HG02763 (cell line): Measurements from ENCODE around the gene ASB11.
"Not testable (repeated sequence)": the region's sequence is repeated elsewhere in the genome, so short reads cannot be mapped to it uniquely, and the experiment has no call there.

Experiments
- ATAC-seq: cut with Tn5 transposase; IDR thresholded peaks from one replicate; pipeline ENCODE4 v1.9.1; 2021; ENCODE audit warnings: mild to moderate bottlenecking, moderate library complexity; ENCODE audit not compliant: unreplicated experiment

ASB11 gene

GRCh38 chrX:15310117-15310516 is 5.3 kb downstream of the ASB11 start:
- no peak for ATAC-seq

GRCh38 chrX:15305899-15306298 is 9.5 kb downstream of the ASB11 start:
- not testable (repeated sequence) for ATAC-seq

GRCh38 chrX:15301924-15302323 is 13.5 kb downstream of the ASB11 start:
- no peak for ATAC-seq

GRCh38 chrX:15299941-15300851 is 15.2 kb downstream of the ASB11 start:
- no peak for ATAC-seq

GRCh38 chrX:15298780-15299179 is 16.7 kb downstream of the ASB11 start:
- no peak for ATAC-seq

GRCh38 chrX:15298201-15298600 is 17.2 kb downstream of the ASB11 start:
- ATAC-seq, result no peak

- no peak for ATAC-seq
Measured at GRCh38 chrX:15293451-15293850, 22.0 kb downstream of the ASB11 start.

- ATAC-seq, result no peak
Measured at GRCh38 chrX:15292861-15293260, 22.6 kb downstream of the ASB11 start.

GRCh38 chrX:15277604-15278003 is 37.8 kb downstream of the ASB11 start:
- ATAC-seq, result no peak

- no peak for ATAC-seq
Measured at GRCh38 chrX:15274946-15275345, 40.5 kb downstream of the ASB11 start.

GRCh38 chrX:15273275-15273674 is 42.2 kb downstream of the ASB11 start:
- not testable (repeated sequence) for ATAC-seq

- no peak for ATAC-seq
Measured at GRCh38 chrX:15271757-15272156, 43.7 kb downstream of the ASB11 start.

GRCh38 chrX:15269618-15270521 is 45.6 kb downstream of the ASB11 start, which contains the start of gene ASB9:
Gene ASB9 (minus strand): TSS chrX:15270083. CDS start chrX:15269874, 209 bp downstream.
- ATAC-seq, result peak; percentile 53

- ATAC-seq, result no peak
Measured at GRCh38 chrX:15269120-15269519, 46.3 kb downstream of the ASB11 start.

GRCh38 chrX:15254852-15255251 is 60.6 kb downstream of the ASB11 start:
- no peak for ATAC-seq

GRCh38 chrX:15245896-15246295 is 69.5 kb downstream of the ASB11 start:
- ATAC-seq, result no peak

- ATAC-seq, result no peak
Measured at GRCh38 chrX:15244421-15244820, 71.0 kb downstream of the ASB11 start.

- no peak for ATAC-seq
Measured at GRCh38 chrX:15242899-15243555, 72.4 kb downstream of the ASB11 start.

GRCh38 chrX:15241301-15241700 is 74.1 kb downstream of the ASB11 start:
- ATAC-seq, result no peak

GRCh38 chrX:15240414-15240813 is 75.0 kb downstream of the ASB11 start:
- no peak for ATAC-seq

- ATAC-seq, result no peak
Measured at GRCh38 chrX:15236146-15236545, 79.3 kb downstream of the ASB11 start.
